Erythroblast (primary cell): ENCODE data around the gene ITPR2.

Source experiments
- DNase-seq, 2 experiments: peaks; one replicate each; lab custom pipeline; 2025; lab: John Stamatoyannopoulos, UW
- GATA1 ChIP-seq: IDR thresholded peaks from 2 replicates; pipeline ENCODE4 v1.6.1; 2011; ENCODE audit warnings: low read depth, mild to moderate bottlenecking, control low read depth, low read length, moderate library complexity
- POLR2A ChIP-seq: IDR thresholded peaks from 2 replicates; pipeline ENCODE4 v1.6.1; 2011; ENCODE audit warnings: mild to moderate bottlenecking, low read length

Gene ITPR2

GRCh38 chr12:26514364-26514763, 318.6 kb downstream of the ITPR2 start:
- TF ChIP-seq GATA1 (no peak), POLR2A (no peak)
- DNase-seq = no peak

- no peak for TF ChIP-seq POLR2A
- TF ChIP-seq GATA1 = no peak
- no peak for DNase-seq
These were observed 319.5 kb downstream of the ITPR2 start for GRCh38 chr12:26513363-26514043.

- no peak for TF ChIP-seq POLR2A
- DNase-seq = no peak
These were observed 320.8 kb downstream of the ITPR2 start for GRCh38 chr12:26512213-26512612.

- TF ChIP-seq GATA1 = no peak
- no peak for TF ChIP-seq POLR2A
- DNase-seq = no peak
These were observed 322.7 kb downstream of the ITPR2 start for GRCh38 chr12:26510354-26510674.

- DNase-seq = no peak
- TF ChIP-seq GATA1 = no peak
- TF ChIP-seq POLR2A = no peak
These were observed 325.4 kb downstream of the ITPR2 start for GRCh38 chr12:26507613-26508012.

GRCh38 chr12:26499979-26500640, 332.9 kb downstream of the ITPR2 start:
- no peak for TF ChIP-seq GATA1
- TF ChIP-seq POLR2A = no peak
- DNase-seq = no peak

- TF ChIP-seq POLR2A = no peak
- TF ChIP-seq GATA1 = no peak
These were observed 336.8 kb downstream of the ITPR2 start for GRCh38 chr12:26496170-26496569.

GRCh38 chr12:26493656-26494055, 339.3 kb downstream of the ITPR2 start:
- no peak for DNase-seq

More at GRCh38 chr12:26496170-26496569, 336.8 kb downstream of the ITPR2 start:
- DNase-seq = no peak

GRCh38 chr12:26492406-26492805, 340.6 kb downstream of the ITPR2 start:
- TF ChIP-seq POLR2A (no peak), GATA1 (no peak)
- no peak for DNase-seq

More at GRCh38 chr12:26493656-26494055, 339.3 kb downstream of the ITPR2 start:
- no peak for TF ChIP-seq GATA1
- TF ChIP-seq POLR2A = no peak

GRCh38 chr12:26489908-26490307, 343.1 kb downstream of the ITPR2 start:
- TF ChIP-seq POLR2A (no peak), GATA1 (no peak)
- DNase-seq = no peak

- no peak for DNase-seq
- TF ChIP-seq POLR2A (no peak), GATA1 (no peak)
These were observed 344.6 kb downstream of the ITPR2 start for GRCh38 chr12:26488351-26488750.

- TF ChIP-seq POLR2A = no peak
- no peak for TF ChIP-seq GATA1
- DNase-seq = no peak
These were observed 359.7 kb downstream of the ITPR2 start for GRCh38 chr12:26473291-26473690.

GRCh38 chr12:26471560-26471959, 361.4 kb downstream of the ITPR2 start:
- no peak for TF ChIP-seq GATA1
- no peak for TF ChIP-seq POLR2A
- no peak for DNase-seq

- TF ChIP-seq POLR2A = no peak
- no peak for TF ChIP-seq GATA1
- DNase-seq = no peak
These were observed 363.4 kb downstream of the ITPR2 start for GRCh38 chr12:26469421-26470180.

- DNase-seq = no peak
- no peak for TF ChIP-seq POLR2A
- TF ChIP-seq GATA1 = no peak
These were observed 365.6 kb downstream of the ITPR2 start for GRCh38 chr12:26467351-26467750.

GRCh38 chr12:26466726-26467125, 366.3 kb downstream of the ITPR2 start:
- no peak for TF ChIP-seq GATA1

More at GRCh38 chr12:26466726-26467125, 366.3 kb downstream of the ITPR2 start:
- DNase-seq = no peak
